K562 (cell line): ENCODE data around the gene OPA3.

ENCODE experiments used
- HDAC2 ChIP-seq: fragments of 450-650 bp; IDR thresholded peaks from 2 replicates; pipeline ENCODE4 v1.6.1; 2016; ENCODE audit warnings: mild to moderate bottlenecking
- JUND ChIP-seq, 2 experiments: IDR thresholded peaks; 2 replicates in 1 of 2; 3 replicates in 1 of 2; pipeline ENCODE4 v1.6.1; 2011; ENCODE audit warnings: borderline replicate concordance in 2 of 2, low read depth in 2 of 2, low read length in 2 of 2, improper control_type of control experiment in 1 of 2, missing biosample characterization in 1 of 2, missing genetic modification characterization in 1 of 2, missing genetic modification reagents in 1 of 2
- SIN3A ChIP-seq, 2 experiments: fragments of 150-350 bp in 1 of 2; IDR thresholded peaks; 2 replicates each; pipeline ENCODE4 v1.6.1; 2011 to 2016; ENCODE audit warnings: borderline replicate concordance in 2 of 2, low read depth in 2 of 2, low read length in 2 of 2, mild to moderate bottlenecking in 2 of 2, moderate library complexity in 2 of 2; ENCODE audit not compliant: control insufficient read depth in 1 of 2

GRCh38 chr19:45531349-45531748 is 53.3 kb downstream of the OPA3 start:
- no peak for TF ChIP-seq HDAC2
- no peak for TF ChIP-seq JUND (IDR thresholded peaks at IDR 0.05; ENCODE audit: borderline replicate concordance, low read depth, low read length)
- TF ChIP-seq JUND (tag; IDR thresholded peaks at IDR 0.05; ENCODE audit: borderline replicate concordance, low read depth, low read length): no peak
- no peak for TF ChIP-seq SIN3A (IDR thresholded peaks at IDR 0.05; ENCODE audit: borderline replicate concordance in 2 of 2, control insufficient read depth in 1 of 2, low read depth in 2 of 2, low read length in 2 of 2)
